Fibroblast of mammary gland (primary cell): Measurements from ENCODE around the gene DRG2.

Experiments used
- DNase-seq: peaks from one replicate; pipeline ENCODE4 v3.0.0-alpha.2; 2010; ENCODE audit warnings: low read depth
- H3K4me3 ChIP-seq: 2 replicates; pipeline ENCODE4 v1.5.1; 2011; ENCODE audit warnings: low read depth, mild to moderate bottlenecking, low read length, moderate library complexity; ENCODE audit not compliant: control insufficient read depth
- TF ChIP-seq, protein P1 (sequence below): conservative IDR thresholded peaks from 2 replicates; pipeline ENCODE4 v1.5.1; 2011; ENCODE audit warnings: low read depth, low read length, inconsistent platforms; ENCODE audit not compliant: control insufficient read depth, insufficient read depth

DRG2 gene

DNA sequence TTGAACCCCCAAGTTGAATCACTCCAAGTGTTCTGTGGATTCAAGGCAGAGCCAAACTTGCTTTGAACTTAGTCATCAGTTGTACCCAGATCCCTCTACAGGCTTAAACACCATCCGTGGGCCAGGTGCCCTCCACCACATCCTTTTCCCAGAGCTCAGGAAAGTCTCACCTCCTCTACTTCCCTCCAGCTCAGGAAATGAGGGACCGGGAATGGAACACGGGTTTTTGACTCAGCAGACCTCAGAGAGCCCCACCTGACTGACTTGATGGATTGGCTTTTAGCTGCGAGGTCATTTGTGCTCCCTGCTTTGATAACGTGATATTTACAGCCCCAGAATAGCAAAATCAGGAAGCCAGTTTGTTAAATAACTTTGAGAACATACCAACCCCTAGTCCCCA, 28.5 kb upstream of the DRG2 start:
- TF ChIP-seq, protein P1, sequence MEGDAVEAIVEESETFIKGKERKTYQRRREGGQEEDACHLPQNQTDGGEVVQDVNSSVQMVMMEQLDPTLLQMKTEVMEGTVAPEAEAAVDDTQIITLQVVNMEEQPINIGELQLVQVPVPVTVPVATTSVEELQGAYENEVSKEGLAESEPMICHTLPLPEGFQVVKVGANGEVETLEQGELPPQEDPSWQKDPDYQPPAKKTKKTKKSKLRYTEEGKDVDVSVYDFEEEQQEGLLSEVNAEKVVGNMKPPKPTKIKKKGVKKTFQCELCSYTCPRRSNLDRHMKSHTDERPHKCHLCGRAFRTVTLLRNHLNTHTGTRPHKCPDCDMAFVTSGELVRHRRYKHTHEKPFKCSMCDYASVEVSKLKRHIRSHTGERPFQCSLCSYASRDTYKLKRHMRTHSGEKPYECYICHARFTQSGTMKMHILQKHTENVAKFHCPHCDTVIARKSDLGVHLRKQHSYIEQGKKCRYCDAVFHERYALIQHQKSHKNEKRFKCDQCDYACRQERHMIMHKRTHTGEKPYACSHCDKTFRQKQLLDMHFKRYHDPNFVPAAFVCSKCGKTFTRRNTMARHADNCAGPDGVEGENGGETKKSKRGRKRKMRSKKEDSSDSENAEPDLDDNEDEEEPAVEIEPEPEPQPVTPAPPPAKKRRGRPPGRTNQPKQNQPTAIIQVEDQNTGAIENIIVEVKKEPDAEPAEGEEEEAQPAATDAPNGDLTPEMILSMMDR: no peak
- no peak overlapping the region for H3K4me3 ChIP-seq
- DNase-seq: no peak

DNA sequence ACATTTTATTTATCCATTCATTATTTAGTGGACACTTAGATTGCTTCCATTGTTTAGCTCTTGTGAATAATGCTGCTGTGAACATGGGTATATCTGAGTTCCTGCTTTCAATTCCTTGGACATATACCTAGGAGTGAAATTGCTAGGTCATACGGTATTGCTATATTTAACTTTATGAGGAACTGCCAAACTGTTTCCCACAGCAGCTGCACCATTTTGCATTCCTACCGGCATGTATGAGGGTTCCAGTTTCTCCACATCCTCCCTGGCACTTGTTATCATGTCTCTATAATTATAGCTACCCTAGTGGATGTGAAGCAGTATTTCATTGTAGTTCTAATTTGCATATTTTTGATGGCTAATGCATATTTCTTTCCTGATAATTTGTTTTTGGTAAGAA, 23.7 kb upstream of the DRG2 start:
- no peak overlapping the region for H3K4me3 ChIP-seq
- TF ChIP-seq, protein P1: no peak
- no peak for DNase-seq

DNA sequence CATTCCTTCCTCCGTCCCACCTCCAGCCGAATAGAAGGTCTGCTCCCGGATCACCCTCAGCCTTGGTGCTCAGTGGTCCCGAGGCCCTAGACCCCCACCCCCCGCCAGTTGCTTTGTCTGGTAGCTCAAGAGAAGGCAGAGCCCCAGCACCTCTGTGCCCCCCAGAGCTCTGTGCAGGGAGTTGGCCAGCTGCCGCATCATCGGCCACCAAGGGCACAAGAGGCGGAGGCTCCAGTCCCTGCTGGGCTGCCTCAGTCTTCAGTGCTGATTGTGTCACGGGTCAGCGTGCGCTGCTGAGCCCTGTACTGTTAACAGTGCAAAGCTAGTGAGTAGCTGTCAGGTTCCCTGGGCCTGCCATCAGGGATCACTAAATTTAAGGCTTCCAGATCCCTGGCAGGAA, 22.2 kb upstream of the DRG2 start:
- TF ChIP-seq, protein P1: no peak
- no peak overlapping the region for H3K4me3 ChIP-seq
- DNase-seq: no peak

DNA sequence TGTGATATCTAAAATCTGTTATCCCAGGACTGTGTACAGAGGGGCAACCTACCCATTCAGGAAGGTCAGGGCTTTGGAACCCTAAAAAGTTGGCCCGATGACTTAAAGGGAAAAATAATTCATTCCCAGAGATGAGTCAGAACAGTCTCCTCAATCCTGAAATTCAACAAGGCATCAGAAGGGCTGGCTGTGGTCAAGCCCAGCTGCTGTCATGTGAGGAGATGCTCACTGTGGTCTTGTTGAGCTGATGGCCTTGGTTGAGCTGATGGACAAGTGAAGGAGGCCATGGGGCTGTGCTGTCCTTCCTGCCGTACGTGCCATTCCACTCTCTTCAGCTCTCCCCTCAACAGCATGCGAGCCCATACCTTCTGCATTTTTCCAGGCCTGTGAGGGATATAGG, 20.9 kb upstream of the DRG2 start:
- peak; percentile 17 for DNase-seq
- TF ChIP-seq, protein P1: no peak
- H3K4me3 ChIP-seq: no peak overlapping the region

DNA sequence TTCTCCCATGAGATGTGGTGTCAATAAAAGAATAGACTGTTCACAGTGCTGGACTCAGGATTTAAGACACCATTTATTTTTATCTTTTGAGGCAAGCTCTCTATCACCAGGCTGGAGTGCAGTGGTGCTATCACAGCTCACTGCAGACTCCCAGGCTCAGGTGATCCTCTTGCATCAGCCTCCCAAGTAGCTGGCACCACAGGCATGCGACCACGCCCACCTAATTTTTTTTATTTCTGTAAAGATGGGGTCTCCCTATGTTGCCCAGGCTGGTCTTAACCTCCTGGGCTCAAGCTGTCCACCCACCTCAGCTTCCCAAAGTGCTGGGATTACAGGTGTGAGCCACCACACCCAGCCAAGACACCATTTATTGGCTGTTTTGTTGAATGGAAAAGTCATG, 18.6 kb upstream of the DRG2 start:
- DNase-seq: no peak
- no peak overlapping the region for H3K4me3 ChIP-seq
- TF ChIP-seq, protein P1: no peak

DNA sequence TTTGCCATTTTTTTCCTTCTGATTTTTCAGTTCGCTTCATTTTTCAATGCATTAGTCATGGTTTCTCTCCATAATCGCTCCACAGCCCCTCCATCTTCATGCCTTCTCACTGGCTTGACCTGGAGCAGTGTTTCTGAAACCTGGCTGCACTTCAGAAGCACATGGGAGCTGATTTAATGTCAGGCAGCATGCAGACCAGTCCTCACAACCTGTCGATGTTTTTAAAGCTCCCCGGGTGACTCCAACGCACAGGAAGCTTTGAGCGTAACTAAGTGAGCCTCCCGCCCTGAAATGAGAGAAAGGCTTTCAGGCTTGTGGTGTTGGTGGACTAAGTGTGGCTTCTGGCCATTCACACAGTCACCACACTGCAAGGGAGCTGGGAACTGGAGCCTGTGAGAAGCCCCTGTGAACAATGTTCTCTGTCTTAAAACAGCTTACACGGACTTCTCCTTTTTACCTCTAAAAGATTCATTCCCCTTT, 16.8 kb upstream of the DRG2 start:
- peak; percentile 47 for DNase-seq
- peak overlapping the region; percentile 24 for H3K4me3 ChIP-seq
- TF ChIP-seq, protein P1: no peak

DNA sequence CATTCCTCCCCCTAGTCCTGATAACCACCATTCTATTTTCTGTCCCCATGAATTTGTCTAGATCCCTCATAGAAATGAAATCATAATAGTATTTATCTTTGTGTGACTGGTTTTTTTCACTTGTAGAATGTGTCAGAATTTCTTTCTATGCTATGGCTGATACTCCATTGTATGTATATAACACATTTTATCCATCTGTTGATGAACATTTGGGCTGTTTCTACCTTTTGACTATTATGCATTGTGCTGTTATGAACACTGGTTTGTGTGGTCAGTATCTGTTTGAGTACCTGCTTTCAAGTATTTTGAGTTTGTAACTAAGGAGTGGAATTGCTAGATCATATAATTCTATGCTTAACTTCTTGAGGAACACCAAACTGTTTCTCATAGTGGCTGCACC, 16.0 kb upstream of the DRG2 start:
- TF ChIP-seq, protein P1: no peak
- H3K4me3 ChIP-seq: no peak overlapping the region
- no peak for DNase-seq
